GM18867 (cell line): ENCODE results near the gene SMC6.

ENCODE experiments used
- ATAC-seq: cut with Tn5 transposase; IDR thresholded peaks from one replicate; pipeline ENCODE4 v1.9.1; 2021; ENCODE audit warnings: mild to moderate bottlenecking, moderate library complexity; ENCODE audit not compliant: unreplicated experiment

The SMC6 gene

GRCh38 chr2:17652681-17653394, 100.8 kb downstream of the SMC6 start:
- no peak for ATAC-seq

GRCh38 chr2:17649026-17649425, 104.6 kb downstream of the SMC6 start:
- no peak for ATAC-seq

- ATAC-seq: no peak
Measured at GRCh38 chr2:17648581-17648980, 105.0 kb downstream of the SMC6 start.

- no peak for ATAC-seq
Measured at GRCh38 chr2:17646838-17647701, 106.5 kb downstream of the SMC6 start.

- ATAC-seq: peak; percentile 87
Measured at GRCh38 chr2:17646081-17646554, 107.5 kb downstream of the SMC6 start.

DNA sequence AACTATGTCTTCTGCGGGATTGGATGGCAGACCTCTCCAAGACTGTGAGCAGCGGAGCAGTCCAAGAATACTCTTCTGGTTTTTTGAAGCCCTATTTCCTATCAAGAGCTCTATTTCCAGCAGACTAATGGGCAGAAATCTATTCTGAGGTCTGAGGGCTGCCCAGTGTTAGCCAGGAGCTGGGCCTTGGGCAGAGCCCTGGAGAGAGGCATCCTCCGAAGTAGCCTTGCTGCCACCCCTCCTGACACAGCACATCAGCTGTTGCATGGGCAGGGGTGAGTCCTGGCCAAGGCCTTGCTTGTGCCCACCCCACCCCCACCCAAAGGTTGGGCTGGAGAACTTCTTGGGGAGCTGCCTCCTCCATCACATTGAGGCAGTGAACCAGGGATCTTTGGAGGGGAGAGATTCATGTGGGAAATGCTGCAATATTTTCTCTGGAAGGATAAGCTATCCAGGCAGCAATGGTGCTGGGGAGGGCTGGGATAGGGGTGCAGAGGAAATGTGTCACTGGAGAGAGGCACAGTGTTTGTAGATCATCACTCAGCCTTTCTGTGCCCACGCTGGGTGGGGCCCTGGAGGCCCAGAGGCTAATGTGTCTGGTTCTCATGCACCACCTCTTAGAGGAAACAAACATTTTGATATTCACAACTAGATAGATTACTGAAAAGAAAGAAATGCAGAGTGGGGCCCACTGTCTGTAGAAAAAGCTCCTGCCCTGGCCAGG, 108.5 kb downstream of the SMC6 start:
- ATAC-seq: no peak

GRCh38 chr2:17643031-17643615, 110.5 kb downstream of the SMC6 start:
- ATAC-seq: no peak

- no peak for ATAC-seq
Measured at GRCh38 chr2:17640406-17640805, 113.2 kb downstream of the SMC6 start.

GRCh38 chr2:17638196-17638743, 115.3 kb downstream of the SMC6 start:
- no peak for ATAC-seq

DNA sequence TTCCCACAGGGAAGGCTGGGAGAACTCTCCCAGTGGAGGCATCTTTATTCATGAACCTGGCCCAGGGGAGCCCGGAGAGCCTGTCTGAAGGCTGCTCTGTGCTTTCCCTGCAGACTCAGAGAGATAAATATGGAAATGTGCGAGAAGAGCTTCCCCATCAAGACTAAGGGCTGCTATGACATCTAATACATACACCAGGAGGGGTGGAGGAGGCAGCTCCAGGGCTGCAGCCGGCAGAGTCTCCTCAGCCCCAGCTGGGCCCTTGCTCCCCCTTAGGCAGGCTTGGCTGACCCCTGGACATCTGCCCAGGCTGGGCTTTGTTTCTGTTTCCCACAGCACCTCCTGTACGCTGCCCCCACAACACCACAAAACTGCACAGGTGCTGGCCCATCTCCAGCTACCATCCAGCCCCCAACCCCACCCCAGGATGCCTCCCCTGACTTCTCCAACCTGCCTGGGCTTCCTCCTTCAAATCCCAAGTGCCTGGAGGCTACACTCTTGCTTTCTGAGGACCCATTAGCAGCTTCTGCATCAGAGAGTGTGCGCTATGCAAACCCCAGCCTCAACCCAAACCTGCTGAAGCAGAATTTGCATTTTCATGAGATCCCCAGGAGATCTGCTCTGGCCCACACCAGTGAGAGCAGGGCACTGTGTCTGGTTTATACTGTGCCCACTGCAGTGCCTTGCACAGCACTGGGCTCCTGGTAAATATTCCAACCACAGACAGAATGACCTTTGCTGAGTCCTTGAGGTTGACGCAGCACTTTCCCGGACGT, 116.3 kb downstream of the SMC6 start:
- ATAC-seq: peak; percentile 63

- no peak for ATAC-seq
Measured at GRCh38 chr2:17636257-17636656, 117.4 kb downstream of the SMC6 start.

GRCh38 chr2:17634997-17635396, 118.6 kb downstream of the SMC6 start:
- ATAC-seq: no peak

GRCh38 chr2:17630089-17630488, 123.5 kb downstream of the SMC6 start:
- ATAC-seq: no peak

DNA sequence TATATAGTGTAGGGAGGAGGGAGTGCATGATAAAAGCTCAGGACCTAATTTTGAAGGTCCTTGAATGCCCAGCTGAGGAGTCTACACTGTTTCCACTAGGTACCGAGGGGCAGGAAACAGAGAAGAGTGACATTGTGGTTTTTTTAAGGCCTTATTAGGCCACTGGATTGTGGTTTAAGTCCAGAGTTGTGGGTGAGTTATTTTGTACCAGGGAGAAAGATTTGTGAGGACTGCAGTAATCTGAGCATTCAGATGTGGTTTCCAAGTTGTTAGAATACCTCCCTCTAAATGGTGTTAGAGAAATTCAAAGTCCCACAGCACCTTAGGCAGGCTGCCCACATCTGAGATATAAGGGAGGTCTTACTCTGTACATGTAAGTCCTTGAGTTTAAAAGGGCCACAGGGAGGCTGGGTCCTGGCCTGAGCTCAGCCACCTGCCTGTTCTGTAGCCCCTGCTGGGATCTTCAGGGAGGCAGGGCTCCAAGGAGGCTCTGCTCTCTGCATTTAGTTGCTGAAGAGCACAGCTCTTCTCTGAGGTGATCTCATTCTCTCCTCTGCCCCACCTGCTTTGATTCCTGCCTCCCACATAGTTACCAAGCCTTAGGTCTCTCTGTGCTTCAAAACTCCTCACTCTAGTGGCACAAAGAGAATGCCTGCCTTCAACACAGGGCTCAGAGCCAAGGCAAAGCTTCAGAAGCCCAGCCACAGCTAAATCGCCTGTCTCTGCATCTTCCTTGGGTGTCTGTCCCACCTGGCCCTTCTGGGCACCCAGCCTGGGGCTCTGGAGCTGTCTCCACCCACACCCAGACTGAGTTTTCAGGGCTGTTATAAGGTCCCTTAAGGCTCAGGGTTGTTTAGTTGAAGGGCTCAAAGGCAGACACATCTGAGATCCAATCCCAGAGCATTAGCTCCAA, 125.0 kb downstream of the SMC6 start:
- ATAC-seq: no peak

- no peak for ATAC-seq
Measured at GRCh38 chr2:17627434-17627833, 126.2 kb downstream of the SMC6 start.

DNA sequence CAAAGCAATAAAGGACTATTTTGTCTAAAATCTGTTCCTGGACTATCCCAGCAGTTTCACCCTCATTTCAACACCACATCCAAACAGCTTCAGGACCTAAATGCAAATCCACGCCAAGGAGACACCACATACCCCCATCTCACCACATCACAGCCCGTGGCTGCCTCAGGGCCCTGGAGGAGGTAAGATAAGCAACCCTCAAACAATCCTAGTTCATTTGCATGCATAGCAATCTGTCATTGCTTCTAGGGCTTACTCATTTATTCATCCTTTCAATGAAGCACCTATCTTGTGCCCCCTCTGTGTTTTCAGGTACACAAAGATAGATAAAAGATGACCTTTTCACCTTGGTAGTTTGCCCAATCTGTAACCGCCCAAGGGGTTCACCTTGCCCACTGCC, 126.6 kb downstream of the SMC6 start:
- no peak for ATAC-seq

DNA sequence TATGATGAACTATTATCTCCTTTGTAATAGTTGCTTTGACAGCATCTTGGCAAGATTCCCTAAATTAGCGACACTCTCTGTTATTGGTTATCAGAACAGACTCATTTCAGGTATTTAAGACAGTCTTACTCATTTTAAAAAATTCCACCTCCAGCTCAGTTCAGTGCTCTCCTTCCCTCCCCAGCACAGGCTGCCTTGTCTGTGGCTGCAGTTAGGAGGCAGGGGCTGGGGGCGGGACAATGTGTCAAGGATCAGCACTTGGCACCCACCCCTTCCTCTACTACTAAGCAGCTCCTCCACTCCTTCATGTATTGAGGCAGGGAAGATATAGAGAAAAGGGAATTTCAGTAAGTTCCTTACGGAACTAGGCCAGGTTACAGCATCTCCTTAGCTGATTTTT, 128.2 kb downstream of the SMC6 start:
- ATAC-seq: no peak

- ATAC-seq: no peak
Measured at GRCh38 chr2:17621781-17622180, 131.8 kb downstream of the SMC6 start.

- no peak for ATAC-seq
Measured at GRCh38 chr2:17620841-17621240, 132.8 kb downstream of the SMC6 start.
